Measurements from ENCODE around the gene SFMBT2. TPM values are rescaled to one million over a fixed set of nuclear protein-coding genes. Genes with fewer than 3 reads are reported as not detected.
"Not testable (repeated sequence)": the region's sequence is repeated elsewhere in the genome, so short reads cannot be mapped to it uniquely, and the experiment has no call there.

SFMBT2 gene
- total RNA-seq, 1 experiment from 2014 or later = 14.3 TPM

GRCh38 chr10:7390689-7391110 lies 20.1 kb downstream of the SFMBT2 start:
- DNase-seq (ENCODE audit: low spot score); H3K27ac Mint-ChIP-seq; H3K4me1 Mint-ChIP-seq; H3K36me3 Mint-ChIP-seq; H3K9me3 Mint-ChIP-seq; ATAC-seq; H3K4me3 Mint-ChIP-seq; CTCF ChIA-PET; H3K27me3 Mint-ChIP-seq (ENCODE audit: low read depth): not testable (repeated sequence)
- POLR2A ChIA-PET = interaction anchor here (0.7 kb wide), 1 partner anchor 305 kb away, joined by 4 read pairs; no protein-coding TSS in a partner anchor

GRCh38 chr10:7389844-7390243 lies 21.0 kb downstream of the SFMBT2 start:
- CTCF ChIA-PET = no interaction called here
- H3K4me3 Mint-ChIP-seq = no peak overlapping the region
- no peak for TF ChIP-seq GABPB1 (CRISPR knock-in tag; IDR thresholded peaks at IDR 0.05)
- TF ChIP-seq NR1H2 (CRISPR knock-in tag; IDR thresholded peaks at IDR 0.05) = no peak
- TF ChIP-seq CREM (CRISPR knock-in tag; IDR thresholded peaks at IDR 0.05) = no peak
- TF ChIP-seq, protein P1, sequence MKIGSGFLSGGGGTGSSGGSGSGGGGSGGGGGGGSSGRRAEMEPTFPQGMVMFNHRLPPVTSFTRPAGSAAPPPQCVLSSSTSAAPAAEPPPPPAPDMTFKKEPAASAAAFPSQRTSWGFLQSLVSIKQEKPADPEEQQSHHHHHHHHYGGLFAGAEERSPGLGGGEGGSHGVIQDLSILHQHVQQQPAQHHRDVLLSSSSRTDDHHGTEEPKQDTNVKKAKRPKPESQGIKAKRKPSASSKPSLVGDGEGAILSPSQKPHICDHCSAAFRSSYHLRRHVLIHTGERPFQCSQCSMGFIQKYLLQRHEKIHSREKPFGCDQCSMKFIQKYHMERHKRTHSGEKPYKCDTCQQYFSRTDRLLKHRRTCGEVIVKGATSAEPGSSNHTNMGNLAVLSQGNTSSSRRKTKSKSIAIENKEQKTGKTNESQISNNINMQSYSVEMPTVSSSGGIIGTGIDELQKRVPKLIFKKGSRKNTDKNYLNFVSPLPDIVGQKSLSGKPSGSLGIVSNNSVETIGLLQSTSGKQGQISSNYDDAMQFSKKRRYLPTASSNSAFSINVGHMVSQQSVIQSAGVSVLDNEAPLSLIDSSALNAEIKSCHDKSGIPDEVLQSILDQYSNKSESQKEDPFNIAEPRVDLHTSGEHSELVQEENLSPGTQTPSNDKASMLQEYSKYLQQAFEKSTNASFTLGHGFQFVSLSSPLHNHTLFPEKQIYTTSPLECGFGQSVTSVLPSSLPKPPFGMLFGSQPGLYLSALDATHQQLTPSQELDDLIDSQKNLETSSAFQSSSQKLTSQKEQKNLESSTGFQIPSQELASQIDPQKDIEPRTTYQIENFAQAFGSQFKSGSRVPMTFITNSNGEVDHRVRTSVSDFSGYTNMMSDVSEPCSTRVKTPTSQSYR (CRISPR knock-in tag; IDR thresholded peaks at IDR 0.05) = no peak
- TF ChIP-seq MYBL2 (CRISPR knock-in tag; IDR thresholded peaks at IDR 0.05) = no peak
- TF ChIP-seq ZNF423 (CRISPR knock-in tag; IDR thresholded peaks at IDR 0.05) = no peak
- TF ChIP-seq ELF4 (CRISPR knock-in tag; IDR thresholded peaks at IDR 0.05; ENCODE audit: low read depth) = no peak
- TF ChIP-seq ZNF425 (CRISPR knock-in tag; conservative IDR thresholded peaks at IDR 0.05) = no peak
- no peak for TF ChIP-seq FOXJ3 (CRISPR knock-in tag; IDR thresholded peaks at IDR 0.05; ENCODE audit: borderline replicate concordance)
- TF ChIP-seq KAT7 (CRISPR knock-in tag; IDR thresholded peaks at IDR 0.05; ENCODE audit: borderline replicate concordance) = no peak
- TF ChIP-seq FOXP4 (CRISPR knock-in tag; IDR thresholded peaks at IDR 0.05) = no peak
- no peak for TF ChIP-seq ZNF671 (CRISPR knock-in tag; IDR thresholded peaks at IDR 0.05)
- TF ChIP-seq ZNF138 (CRISPR knock-in tag; conservative IDR thresholded peaks at IDR 0.05) = no peak
- no peak for TF ChIP-seq ATF6 (CRISPR knock-in tag; IDR thresholded peaks at IDR 0.05)
- TF ChIP-seq HMGA2 (CRISPR knock-in tag; IDR thresholded peaks at IDR 0.05) = no peak
- no peak for TF ChIP-seq HMGXB4 (CRISPR knock-in tag; IDR thresholded peaks at IDR 0.05)
- no peak for TF ChIP-seq SMAD3 (CRISPR knock-in tag; IDR thresholded peaks at IDR 0.05; ENCODE audit: borderline replicate concordance)
- TF ChIP-seq NR2C2 (CRISPR knock-in tag; IDR thresholded peaks at IDR 0.05) = no peak
- TF ChIP-seq TCF7 (CRISPR knock-in tag; IDR thresholded peaks at IDR 0.05; ENCODE audit: low read depth) = no peak
- TF ChIP-seq, protein P2, sequence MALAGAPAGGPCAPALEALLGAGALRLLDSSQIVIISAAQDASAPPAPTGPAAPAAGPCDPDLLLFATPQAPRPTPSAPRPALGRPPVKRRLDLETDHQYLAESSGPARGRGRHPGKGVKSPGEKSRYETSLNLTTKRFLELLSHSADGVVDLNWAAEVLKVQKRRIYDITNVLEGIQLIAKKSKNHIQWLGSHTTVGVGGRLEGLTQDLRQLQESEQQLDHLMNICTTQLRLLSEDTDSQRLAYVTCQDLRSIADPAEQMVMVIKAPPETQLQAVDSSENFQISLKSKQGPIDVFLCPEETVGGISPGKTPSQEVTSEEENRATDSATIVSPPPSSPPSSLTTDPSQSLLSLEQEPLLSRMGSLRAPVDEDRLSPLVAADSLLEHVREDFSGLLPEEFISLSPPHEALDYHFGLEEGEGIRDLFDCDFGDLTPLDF (CRISPR knock-in tag; IDR thresholded peaks at IDR 0.05) = no peak
- DNase-seq (ENCODE audit: low spot score) (no peak), ATAC-seq (no peak)
- peaks cover 11% of the 10 kb centered on the region for H3K4me1 Mint-ChIP-seq
- POLR2A ChIA-PET = no interaction called here
- no peaks in the 10 kb centered on the region; the same call in 1 of the 2 replicates for H3K27me3 Mint-ChIP-seq (ENCODE audit: low read depth)
- H3K9me3 Mint-ChIP-seq = no peaks in the 10 kb centered on the region
- no peak overlapping the region for H3K27ac Mint-ChIP-seq
- no peaks in the 10 kb centered on the region for H3K36me3 Mint-ChIP-seq
